ENCODE measurements around the gene COPS3. TPM values are rescaled to one million over a fixed set of nuclear protein-coding genes. Genes with fewer than 3 reads are reported as not detected.

COPS3 gene
- total RNA-seq, 4 donors from 2014 or later, result 51.8 to 85.3 (median 54.8) TPM

DNA sequence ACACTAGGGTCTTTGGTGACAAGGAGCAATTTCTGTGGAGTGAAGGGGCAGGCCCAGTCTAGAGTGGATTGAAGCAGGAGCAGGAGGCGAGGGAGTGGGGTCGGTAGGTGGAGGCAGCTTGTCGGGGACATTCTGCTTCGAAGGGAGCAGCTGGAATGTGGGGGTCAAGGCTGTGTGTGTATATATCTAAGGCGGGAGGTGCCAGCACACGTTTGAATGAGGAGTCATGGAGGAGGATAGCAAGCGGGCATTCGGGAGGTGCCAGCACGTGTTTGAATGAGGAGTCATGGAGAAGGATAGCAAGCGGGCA lies 39.8 kb upstream of the COPS3 start:
- WGBS, 2 donors (ENCODE audit: low coverage in 1 of 2), result 82 to 85% methylated on average over 9 to 10 of the region's 10 CpGs
- peaks cover 0 to 33% of the 10 kb centered on the region in 2 donors for H3K36me3 ChIP-seq
- no peak for TF ChIP-seq POLR2A (IDR thresholded peaks at IDR 0.05)
- TF ChIP-seq CTCF (IDR thresholded peaks at IDR 0.05), result no peak
- TF ChIP-seq EP300 (IDR thresholded peaks at IDR 0.05), result no peak
- no peak for TF ChIP-seq POLR2AphosphoS5 (IDR thresholded peaks at IDR 0.05)
- H3K4me3 ChIP-seq, result no peak overlapping the region
- no peak for ATAC-seq
- no peaks in the 10 kb centered on the region for H3K4me1 ChIP-seq
- H3K27ac ChIP-seq, result no peak overlapping the region
- H3K27me3 ChIP-seq, result no peaks in the 10 kb centered on the region
- H3K9me3 ChIP-seq, result no peaks in the 10 kb centered on the region

DNA sequence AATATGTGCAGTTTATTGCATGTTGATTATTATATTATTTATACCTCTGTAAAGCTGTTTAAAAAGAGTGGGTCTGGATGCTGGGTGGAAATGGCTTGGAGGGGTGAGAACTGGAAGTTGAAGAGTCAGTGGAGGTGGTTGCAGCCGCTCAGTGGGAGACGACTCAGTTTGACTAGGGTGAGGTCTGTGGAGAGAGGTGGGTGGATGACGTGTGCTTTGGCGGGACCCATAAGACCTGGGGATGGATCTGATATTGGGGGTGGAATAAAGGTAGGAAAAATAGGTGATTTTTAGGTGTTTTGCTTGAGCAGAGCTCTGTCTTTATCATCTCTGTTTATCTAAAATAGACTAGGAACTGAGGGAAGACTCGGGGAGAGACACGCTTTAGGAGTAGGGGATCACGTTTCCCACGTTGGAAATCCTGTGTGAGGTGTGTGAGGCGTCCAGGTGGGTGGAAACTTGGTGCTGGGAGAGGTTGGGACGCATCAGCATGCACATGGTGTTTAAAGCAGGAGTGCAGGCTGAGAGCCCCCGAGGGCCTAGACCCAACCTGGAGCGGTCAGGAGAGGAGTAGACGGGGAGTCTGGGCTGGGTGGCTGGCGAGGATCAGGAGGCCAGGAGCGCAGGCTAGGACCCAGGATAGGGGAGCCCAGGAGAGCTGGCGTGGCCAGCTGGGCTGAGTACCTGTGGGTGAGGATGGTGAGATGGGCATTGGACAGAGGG lies 39.3 kb upstream of the COPS3 start:
- TF ChIP-seq CTCF (IDR thresholded peaks at IDR 0.05), result no peak
- no peak for TF ChIP-seq EP300 (IDR thresholded peaks at IDR 0.05)
- no peak for TF ChIP-seq POLR2AphosphoS5 (IDR thresholded peaks at IDR 0.05)
- no peak for TF ChIP-seq POLR2A (IDR thresholded peaks at IDR 0.05)
- no peaks in the 10 kb centered on the region for H3K4me1 ChIP-seq
- 87% methylated on average over 3 to 16 of the region's 16 CpGs for whole genome bisulfite sequencing, 2 donors (ENCODE audit: low coverage in 1 of 2)
- no peak for ATAC-seq
- no peak overlapping the region for H3K27ac ChIP-seq
- peaks cover 0 to 28% of the 10 kb centered on the region in 2 donors for H3K36me3 ChIP-seq
- H3K4me3 ChIP-seq, result no peak overlapping the region
- H3K9me3 ChIP-seq, result no peaks in the 10 kb centered on the region
- H3K27me3 ChIP-seq, result no peaks in the 10 kb centered on the region

GRCh38 chr17:17315142-17315821 lies 34.2 kb upstream of the COPS3 start:
- 88 to 91% methylated on average over 4 to 6 of the region's 6 CpGs for WGBS, 2 donors (ENCODE audit: low coverage in 1 of 2)
- H3K27me3 ChIP-seq, result no peaks in the 10 kb centered on the region
- peaks cover 0 to 32% of the 10 kb centered on the region in 2 donors for H3K36me3 ChIP-seq
- no peaks in the 10 kb centered on the region for H3K4me1 ChIP-seq
- TF ChIP-seq POLR2A (IDR thresholded peaks at IDR 0.05) (no peak), CTCF (IDR thresholded peaks at IDR 0.05) (no peak), EP300 (IDR thresholded peaks at IDR 0.05) (no peak), POLR2AphosphoS5 (IDR thresholded peaks at IDR 0.05) (no peak)
- no peak for ATAC-seq
- H3K27ac ChIP-seq, result no peak overlapping the region
- no peak overlapping the region for H3K4me3 ChIP-seq
- no peaks in the 10 kb centered on the region for H3K9me3 ChIP-seq

GRCh38 chr17:17314501-17315071 lies 33.5 kb upstream of the COPS3 start:
- WGBS, 2 donors (ENCODE audit: low coverage in 1 of 2), result 59 to 60% methylated on average over 3 to 4 of the region's 5 CpGs
- Histone ChIP-seq H3K27ac (no peak overlapping the region), H3K27me3 (no peaks in the 10 kb centered on the region), H3K9me3 (no peaks in the 10 kb centered on the region), H3K36me3 (peaks cover 0 to 37% of the 10 kb centered on the region in 2 donors), H3K4me3 (no peak overlapping the region), H3K4me1 (no peaks in the 10 kb centered on the region)
- no peak for TF ChIP-seq POLR2A (IDR thresholded peaks at IDR 0.05)
- TF ChIP-seq CTCF (IDR thresholded peaks at IDR 0.05), result no peak
- TF ChIP-seq EP300 (IDR thresholded peaks at IDR 0.05), result no peak
- no peak for TF ChIP-seq POLR2AphosphoS5 (IDR thresholded peaks at IDR 0.05)
- ATAC-seq, result no peak
